GM18873 (cell line): ENCODE measurements around the gene SERPINA12.

ENCODE experiments used
- ATAC-seq: cut with Tn5 transposase; IDR thresholded peaks from one replicate; pipeline ENCODE4 v1.9.1; 2021; ENCODE audit warnings: mild to moderate bottlenecking, moderate library complexity, moderate number of reproducible peaks; ENCODE audit not compliant: unreplicated experiment, low FRiP score

The SERPINA12 gene

GRCh38 chr14:94469261-94469660, 40.0 kb downstream of the SERPINA12 start:
- no peak for ATAC-seq

GRCh38 chr14:94467728-94468520, 41.3 kb downstream of the SERPINA12 start:
- ATAC-seq, result no peak

GRCh38 chr14:94466706-94467370, 42.4 kb downstream of the SERPINA12 start:
- no peak for ATAC-seq

GRCh38 chr14:94465042-94465441, 44.2 kb downstream of the SERPINA12 start:
- no peak for ATAC-seq

GRCh38 chr14:94464290-94464689, 45.0 kb downstream of the SERPINA12 start:
- no peak for ATAC-seq

- no peak for ATAC-seq
These were observed 46.3 kb downstream of the SERPINA12 start for GRCh38 chr14:94462763-94463572.

- no peak for ATAC-seq
These were observed 47.1 kb downstream of the SERPINA12 start for GRCh38 chr14:94462219-94462551.

GRCh38 chr14:94461526-94462218, 47.6 kb downstream of the SERPINA12 start:
- ATAC-seq, result no peak

- no peak for ATAC-seq
These were observed 48.4 kb downstream of the SERPINA12 start for GRCh38 chr14:94460631-94461416.

GRCh38 chr14:94458558-94459205, 50.6 kb downstream of the SERPINA12 start:
- ATAC-seq, result no peak

- ATAC-seq, result no peak
These were observed 51.2 kb downstream of the SERPINA12 start for GRCh38 chr14:94458096-94458495.

- no peak for ATAC-seq
These were observed 53.3 kb downstream of the SERPINA12 start for GRCh38 chr14:94455928-94456327.

GRCh38 chr14:94451826-94452225, 57.4 kb downstream of the SERPINA12 start:
- ATAC-seq, result no peak

GRCh38 chr14:94451091-94451771, 58.0 kb downstream of the SERPINA12 start:
- ATAC-seq, result no peak

- no peak for ATAC-seq
These were observed 58.6 kb downstream of the SERPINA12 start for GRCh38 chr14:94450722-94451090.

- ATAC-seq, result no peak
These were observed 59.3 kb downstream of the SERPINA12 start for GRCh38 chr14:94449930-94450329.

GRCh38 chr14:94448071-94448808, 61.0 kb downstream of the SERPINA12 start:
- ATAC-seq, result no peak

- ATAC-seq, result no peak
These were observed 62.1 kb downstream of the SERPINA12 start for GRCh38 chr14:94447206-94447605.
